Measurements from ENCODE around the gene VSIR. TPM values are rescaled to one million over a fixed set of nuclear protein-coding genes. Genes with fewer than 3 reads are reported as not detected.
A peak's percentile ranks its signal among the peaks of the same experiment; 100 is the strongest.

Gene VSIR
- total and polyA plus RNA-seq, 9 of the 15 experiments (the other 6 are each of a cell fraction or from before 2014, with no cell fraction given) = 0.14 to 20.5 (median 9.3) TPM

- TF ChIP-seq NFXL1 (CRISPR knock-in tag; IDR thresholded peaks at IDR 0.05) (peak; percentile 38; the same call in 1 of the 2 replicates), U2AF2 (optimal IDR thresholded peaks at IDR 0.05; ENCODE audit: low read depth, low read length) (no peak), CREM (IDR thresholded peaks at IDR 0.05; ENCODE audit: low read depth) (no peak), ZBTB33 (CRISPR knock-in tag; IDR thresholded peaks at IDR 0.05) (no peak), ZNF311 (CRISPR knock-in tag; IDR thresholded peaks at IDR 0.05) (no peak), ZNF561 (CRISPR knock-in tag; conservative IDR thresholded peaks at IDR 0.05) (no peak), GTF2A2 (tag; IDR thresholded peaks at IDR 0.05) (no peak), POLR2G (IDR thresholded peaks at IDR 0.05; ENCODE audit: low read depth, low read length) (no peak), ZNF512 (tag; IDR thresholded peaks at IDR 0.05) (no peak), TFE3 (CRISPR knock-in tag; IDR thresholded peaks at IDR 0.05) (no peak), HMBOX1 (IDR thresholded peaks at IDR 0.05) (no peak), GABPB1 (CRISPR knock-in tag; IDR thresholded peaks at IDR 0.05) (no peak), SMARCA5 (IDR thresholded peaks at IDR 0.05) (no peak), RBFOX2 (IDR thresholded peaks at IDR 0.05; ENCODE audit: low read depth, low read length) (peak; percentile 28; the same call in 1 of the 2 replicates), ZNF699 (CRISPR knock-in tag; IDR thresholded peaks at IDR 0.05; ENCODE audit: insufficient replicate concordance) (no peak), ETS1 (conservative IDR thresholded peaks at IDR 0.05; ENCODE audit: control insufficient read depth, low read depth, low read length) (no peak), ZNF583 (CRISPR knock-in tag; IDR thresholded peaks at IDR 0.05) (no peak), PPARD (CRISPR knock-in tag; IDR thresholded peaks at IDR 0.05) (no peak), MAFG (tag; conservative IDR thresholded peaks at IDR 0.05) (no peak), MEF2A (IDR thresholded peaks at IDR 0.05; ENCODE audit: control insufficient read depth, low read depth, low read length) (no peak)
These were observed 59.9 kb downstream of the VSIR start (continued) for GRCh38 chr10:71713135-71714030.
